SU-DHL-6 (cell line): ENCODE results near the gene TMEM218.

ENCODE experiments used
- CTCF ChIP-seq: fragments of 200-600 bp; sonication (generic); IDR thresholded peaks from one replicate; pipeline ENCODE4 v1.5.1; 2017; ENCODE audit warnings: antibody characterized with exemption, mild to moderate bottlenecking, low read length, moderate library complexity; ENCODE audit not compliant: insufficient read depth, poor library complexity, severe bottlenecking
- EZH2phosphoT487 ChIP-seq: fragments of 200-600 bp; sonication (generic), shearing (Covaris generic); conservative IDR thresholded peaks from 2 replicates; pipeline ENCODE4 v1.6.1; 2018; ENCODE audit warnings: mild to moderate bottlenecking, antibody characterized with exemption, low read length, moderate library complexity, mixed read lengths

GRCh38 chr11:125102510-125102909, 8.9 kb downstream of the TMEM218 start:
- TF ChIP-seq CTCF (no peak), EZH2phosphoT487 (no peak)
